ENCODE measurements around the gene ADAMTS17.

- TF ChIP-seq CTCF (IDR thresholded peaks at IDR 0.05) (no peak), POLR2A (IDR thresholded peaks at IDR 0.05) (no peak)
These were observed 190.9 kb downstream of the ADAMTS17 start for GRCh38 chr15:100150906-100151305.
